Heart left ventricle (tissue), 13 donors: ENCODE results near the gene COA1.
"Not testable (repeated sequence)": the region's sequence is repeated elsewhere in the genome, so short reads cannot be mapped to it uniquely, and the experiment has no call there.

Source experiments
- CTCF ChIP-seq, 12 donors: fragments of 200-600 bp; sonication (generic) in 4 of 12; IDR thresholded peaks; one replicate each; pipeline versions ENCODE4 v1.5.0 to v1.8.0; 2018 to 2022; ENCODE audit warnings: antibody characterized with exemption in 12 of 12, mild to moderate bottlenecking in 5 of 12
- POLR2A ChIP-seq, 2 donors: fragments of 450-650 bp; IDR thresholded peaks; one replicate each; pipeline ENCODE4 v1.6.1; 2017; ENCODE audit warnings: antibody characterized with exemption in 2 of 2, mild to moderate bottlenecking in 2 of 2, moderate library complexity in 2 of 2
- donor health status: ischemic (EF 13 %, LVEDD 7.1; RV severe dilation, severe dysfunction).
- donor health status: DM: no; HTN: yes; CAD: no.
- donor health status: DM: no; HTN: no; CAD: no.
- donor health status: ischemic (EF 25% LVEDD 6.9; RV normal size, moderate dysfunction).
- donor health status: ischemic (EF 25% LVEDD 5.7; RV mildly dilated, moderate dysfunction).
- donor health status: ischemic (EF 35%, LVEDD 5.7; RV mildly dilated, moderate dysfunction).
- donor health status: nonischemic (EF 11% LVEDD 7.7; RV severe dilation, severe dysfunction).
- donor health status: DM: yes; HTN: yes; CAD: no.
- donor health status: PGD.
- donor health status: ischemic (EF 29% LVEDD 5.4; RV normal size, mild dysfunction).
- donor health status: nonischemic (EF 23%, LVEDD 6.1; RV moderate dilation, normal function).

- not testable (repeated sequence) for TF ChIP-seq CTCF, POLR2A (IDR thresholded peaks at IDR 0.05)
Observed at GRCh38 chr7:43778293-43779044, 49.1 kb upstream of the COA1 start.
